ENCODE measurements around the gene HDAC5.

GRCh38 chr17:44085908-44086307 lies 37.5 kb downstream of the HDAC5 start:
- TF ChIP-seq CTCF (conservative IDR thresholded peaks at IDR 0.05 in 1 of 2, IDR thresholded peaks at IDR 0.05 in 1 of 2; ENCODE audit: low read depth in 1 of 2, low read length in 2 of 2): no peak
- no peak for TF ChIP-seq EZH2 (IDR thresholded peaks at IDR 0.05; ENCODE audit: low read length, missing control alignments)
